Activated CD4-positive, alpha-beta T cell treated with anti-CD3 and anti-CD28 coated beads, Interleukin-2, amount 50 U/mL, for 48 hours (primary cell): ENCODE results near the gene ABCG5.

ENCODE experiments used
- DNase-seq, 2 experiments: peaks; one replicate each; pipeline ENCODE4 v3.0.0-alpha.2; 2020

ABCG5 gene

DNA sequence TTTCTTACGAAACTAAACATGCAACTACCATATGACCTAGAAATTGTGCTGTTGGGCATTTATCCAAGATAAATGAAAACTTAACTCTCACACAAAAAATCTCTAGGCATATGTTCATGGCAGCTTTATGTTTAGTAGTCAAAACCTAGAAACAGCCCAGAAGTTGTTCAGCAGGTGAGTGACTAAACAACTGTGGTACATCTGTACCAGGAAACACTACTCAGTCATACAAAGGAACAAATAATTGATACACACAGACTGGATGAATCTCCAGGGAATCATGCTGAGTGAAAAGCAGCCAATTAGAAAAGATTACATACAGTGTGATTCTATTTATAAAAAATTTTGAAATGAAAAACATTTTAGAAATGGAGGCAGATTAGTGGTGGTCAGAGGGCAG is 35.5 kb downstream of the ABCG5 start:
- DNase-seq: no peak

DNA sequence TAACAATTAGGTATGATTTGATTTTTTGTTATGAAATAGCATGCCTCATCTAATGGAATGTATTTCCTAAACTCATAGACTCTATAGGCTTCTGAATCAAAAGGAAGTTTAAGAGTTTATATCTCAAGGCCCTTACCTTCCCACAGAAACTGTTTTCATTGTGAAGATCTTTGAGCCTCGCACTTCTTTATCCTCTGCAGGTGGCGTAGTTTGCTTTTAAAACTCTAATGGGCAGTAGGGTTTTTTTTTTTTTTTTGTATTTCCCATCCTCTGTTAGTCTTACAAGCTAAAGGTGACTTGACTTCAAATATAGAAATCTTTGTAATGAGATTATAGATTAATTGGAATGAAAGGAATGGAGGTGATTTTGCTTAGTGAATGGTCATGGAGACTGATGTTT is 36.5 kb downstream of the ABCG5 start:
- no peak for DNase-seq

DNA sequence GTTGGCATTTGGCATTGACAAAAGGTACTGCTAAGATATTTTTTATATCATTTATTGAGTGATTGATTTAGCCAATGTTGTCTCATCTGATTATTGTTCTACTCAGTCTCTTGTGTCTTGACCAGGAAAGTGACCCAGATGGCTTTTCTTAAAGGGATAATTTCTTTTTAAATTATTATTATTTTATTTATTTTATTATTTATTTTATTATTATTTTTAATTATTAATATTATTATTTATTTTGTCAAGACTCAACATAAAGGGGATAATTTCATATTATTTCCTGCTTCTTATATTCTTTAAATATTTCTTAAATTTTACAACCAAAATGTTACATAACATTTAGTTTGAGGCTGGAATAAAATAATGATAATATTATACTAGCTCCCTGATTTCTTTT is 37.7 kb downstream of the ABCG5 start:
- DNase-seq: no peak

DNA sequence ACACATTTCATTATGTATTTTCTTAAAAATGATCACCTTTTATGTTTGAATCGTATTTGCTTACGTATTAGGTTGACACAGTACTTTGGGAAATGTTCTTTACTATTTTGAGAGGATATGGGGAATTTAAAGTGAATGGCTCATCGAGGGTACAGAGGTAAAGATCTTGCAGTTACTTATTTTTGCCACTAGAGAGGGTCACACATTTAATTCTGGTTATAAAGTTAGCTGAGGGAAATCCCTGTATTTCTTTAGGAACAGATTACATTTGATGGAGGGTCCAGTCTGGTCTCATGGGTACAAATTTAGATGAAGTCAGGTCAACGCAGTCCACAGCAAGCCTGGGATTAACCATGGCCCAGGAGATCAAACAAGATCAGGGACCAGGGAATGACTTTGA is 40.3 kb downstream of the ABCG5 start:
- DNase-seq: no peak

DNA sequence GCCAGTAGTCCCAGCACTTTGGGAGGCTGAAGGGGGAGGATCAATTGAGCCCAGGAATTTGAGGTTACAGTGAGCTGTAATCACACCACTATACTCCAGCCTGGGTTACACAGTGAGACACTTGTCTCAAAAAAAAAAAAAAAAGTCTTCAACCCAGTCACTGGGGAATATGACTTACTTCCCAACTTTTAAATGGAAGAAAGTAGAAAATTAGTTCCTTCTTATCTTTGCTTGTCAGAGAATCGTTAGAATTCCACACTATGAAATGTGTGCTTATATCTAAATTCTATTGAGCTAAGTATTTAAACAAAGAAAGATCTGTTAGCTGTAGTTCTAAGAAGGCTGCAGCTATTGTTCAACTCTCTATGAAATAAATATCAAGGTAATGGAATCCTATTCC is 42.4 kb downstream of the ABCG5 start:
- DNase-seq: no peak

DNA sequence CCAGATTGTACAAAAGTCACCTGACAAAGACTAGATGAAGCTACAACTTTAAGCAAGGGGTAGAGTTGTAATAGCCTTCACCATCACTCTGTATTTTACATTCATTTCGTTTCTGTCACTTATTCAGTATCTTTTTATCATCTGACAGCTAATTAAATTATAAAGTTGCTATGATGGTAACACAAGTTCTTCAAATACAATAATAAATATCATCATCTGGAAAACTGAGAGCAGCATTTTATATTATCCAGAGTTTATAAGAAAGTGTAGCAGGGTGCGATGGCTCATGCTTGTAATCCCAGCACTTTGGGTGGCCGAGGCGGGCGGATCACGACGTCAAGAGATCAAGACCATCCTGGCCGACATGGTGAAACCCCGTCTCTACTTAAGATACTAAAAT is 43.7 kb downstream of the ABCG5 start:
- DNase-seq: no peak

DNA sequence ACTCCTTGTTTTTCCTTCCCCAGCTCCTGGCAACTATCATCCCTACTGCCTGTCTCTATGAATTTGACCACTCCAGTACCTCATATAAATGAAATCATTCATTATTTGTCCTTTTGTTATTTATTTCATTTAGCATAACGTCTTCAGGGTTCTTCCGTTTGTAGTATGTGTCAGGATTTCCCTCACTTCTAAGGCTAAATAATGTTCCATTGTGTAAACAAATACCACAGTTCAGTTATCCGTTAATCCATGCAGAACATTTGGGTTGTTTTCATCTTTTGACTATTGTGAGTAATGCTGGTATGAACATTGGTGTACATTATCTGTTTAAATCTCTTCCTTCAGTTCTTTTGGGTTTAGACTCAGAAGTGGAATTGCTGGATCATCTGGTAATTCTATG is 46.0 kb downstream of the ABCG5 start:
- DNase-seq: no peak

DNA sequence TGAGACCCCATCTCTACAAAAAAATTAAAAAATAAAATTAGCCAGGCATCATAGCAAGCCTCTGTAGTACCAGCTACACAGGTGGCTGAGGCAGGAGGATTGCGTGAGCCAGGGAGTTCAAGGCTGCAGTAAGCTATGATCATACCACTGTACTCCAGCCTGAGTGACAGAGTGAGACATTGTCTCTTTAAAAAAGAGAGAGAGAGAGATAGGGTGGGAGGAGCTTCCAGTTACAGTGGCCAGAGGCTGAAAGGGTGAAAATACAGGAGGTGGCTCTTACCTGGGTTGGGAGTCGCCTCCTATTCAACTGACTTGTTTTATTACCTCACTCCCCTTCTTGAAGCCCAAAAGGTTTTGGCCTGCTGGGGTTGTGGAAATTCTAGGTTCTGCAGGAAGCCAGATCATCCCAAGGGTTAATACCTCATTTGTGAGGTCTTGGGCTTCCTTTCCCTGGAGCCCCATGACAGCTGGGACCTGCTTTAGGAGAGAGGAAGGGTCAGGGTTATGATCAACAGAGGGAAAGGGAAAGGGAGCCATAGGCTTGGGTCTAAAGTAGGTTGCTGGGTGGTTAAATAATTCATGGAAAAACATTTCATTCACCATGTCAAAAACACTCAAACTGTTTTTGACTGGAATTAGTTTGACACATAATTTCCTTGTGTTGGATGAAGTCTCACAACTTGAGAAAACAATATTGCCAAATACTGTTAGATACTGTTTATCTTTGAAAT is 47.4 kb downstream of the ABCG5 start:
- no peak for DNase-seq

DNA sequence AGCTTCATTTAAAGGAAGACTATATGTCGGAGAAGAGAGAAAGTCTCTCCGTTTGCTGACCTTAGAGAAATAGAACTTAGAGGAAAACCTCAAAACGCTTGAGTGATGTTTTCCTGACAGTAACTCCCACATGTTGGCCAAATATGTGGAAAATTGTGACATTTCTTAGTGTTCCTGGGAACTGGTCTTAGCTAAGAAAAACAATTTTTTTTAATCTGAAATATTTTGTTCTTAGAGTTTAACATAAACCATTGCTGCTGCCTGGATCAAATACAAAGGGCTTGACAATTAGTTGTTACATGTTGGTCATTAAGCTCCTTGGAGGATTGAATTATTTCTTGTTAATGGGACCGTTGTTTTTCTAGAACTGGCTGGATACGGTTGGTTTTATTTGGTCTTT is 48.5 kb downstream of the ABCG5 start:
- DNase-seq: no peak

DNA sequence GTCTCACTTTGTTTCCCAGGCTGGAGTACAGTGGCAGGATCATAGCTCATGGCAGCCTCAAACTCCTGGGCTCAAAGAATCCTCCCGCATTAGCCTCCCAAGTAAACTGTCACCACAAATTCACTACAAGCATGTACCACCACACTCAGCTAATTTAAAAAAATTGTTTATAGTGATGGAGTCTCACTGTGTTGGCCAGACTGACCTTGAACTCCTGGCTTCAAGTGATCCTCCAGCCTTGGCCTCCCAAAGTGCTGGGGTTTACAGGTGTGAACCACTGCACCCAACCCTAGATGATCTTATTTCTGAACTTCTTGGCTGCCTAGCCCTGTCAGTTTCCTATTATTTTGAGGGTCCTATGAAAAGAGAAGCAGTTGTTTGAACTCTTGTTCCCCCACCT is 50.0 kb downstream of the ABCG5 start:
- DNase-seq: no peak

DNA sequence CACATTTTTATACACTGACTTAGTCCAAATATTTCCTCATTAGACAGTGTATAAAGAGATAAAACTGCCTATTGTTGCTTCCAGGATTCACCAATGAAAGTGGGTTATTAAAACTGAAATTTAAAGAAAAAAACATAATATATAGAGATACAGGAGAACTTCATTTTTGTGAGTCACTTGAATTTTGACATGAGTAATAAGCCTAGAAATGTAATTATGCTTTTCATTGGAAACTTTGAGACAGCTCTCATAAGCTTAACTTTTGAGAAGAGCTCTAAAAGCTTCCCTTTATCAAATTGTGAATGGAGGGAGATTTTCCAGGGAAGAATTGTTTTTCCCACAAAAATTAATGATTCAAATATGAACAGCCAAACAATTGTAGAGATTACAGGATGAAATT is 50.7 kb downstream of the ABCG5 start:
- no peak for DNase-seq

DNA sequence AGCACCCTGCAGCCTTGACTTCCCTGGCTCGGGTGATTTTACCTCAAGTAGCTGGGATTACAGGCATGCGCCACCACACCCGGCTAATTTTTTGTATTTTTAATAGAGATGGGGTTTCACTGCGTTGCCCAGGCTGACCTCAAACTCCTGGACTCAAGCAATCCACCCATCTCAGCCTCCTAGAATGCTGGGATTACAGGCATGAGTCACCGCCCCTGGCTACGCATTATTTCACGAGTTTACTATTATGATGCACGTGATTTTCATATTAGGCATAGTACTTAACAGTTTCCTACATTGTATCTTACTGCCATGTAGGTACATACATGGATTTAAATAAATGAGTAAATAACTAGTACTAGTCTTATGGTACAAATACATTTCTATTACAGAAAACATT is 60.4 kb downstream of the ABCG5 start:
- no peak for DNase-seq

DNA sequence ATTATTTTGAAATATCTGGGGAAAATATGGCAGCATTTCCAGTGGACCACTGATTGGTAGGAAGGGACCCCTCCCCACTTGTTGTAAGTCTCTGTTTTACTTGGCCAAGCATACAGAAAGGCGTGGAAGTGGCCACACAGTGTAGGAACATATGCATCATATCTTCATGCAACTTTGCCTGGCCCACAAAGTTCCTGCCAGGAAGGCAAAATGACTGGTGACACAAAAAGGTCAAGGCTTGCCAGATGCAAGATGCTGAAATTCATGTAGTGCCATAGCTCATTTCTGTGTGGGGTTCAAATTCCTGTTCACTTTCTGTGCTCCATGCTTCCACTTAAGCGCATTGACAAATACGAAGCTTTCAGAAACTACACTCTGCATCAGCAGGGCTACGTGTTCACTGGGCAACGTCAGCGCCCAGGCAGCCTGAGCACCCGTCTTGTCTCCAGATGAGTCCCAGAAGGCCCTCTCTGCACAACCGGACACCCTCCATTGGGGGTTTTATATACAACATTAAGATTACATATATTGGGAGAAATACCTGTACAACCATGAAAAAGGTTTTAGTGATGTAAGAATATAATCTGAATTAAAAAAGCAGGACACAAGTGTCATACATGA is 61.2 kb downstream of the ABCG5 start:
- DNase-seq: peak in 1 of 2 experiments; percentile 48

DNA sequence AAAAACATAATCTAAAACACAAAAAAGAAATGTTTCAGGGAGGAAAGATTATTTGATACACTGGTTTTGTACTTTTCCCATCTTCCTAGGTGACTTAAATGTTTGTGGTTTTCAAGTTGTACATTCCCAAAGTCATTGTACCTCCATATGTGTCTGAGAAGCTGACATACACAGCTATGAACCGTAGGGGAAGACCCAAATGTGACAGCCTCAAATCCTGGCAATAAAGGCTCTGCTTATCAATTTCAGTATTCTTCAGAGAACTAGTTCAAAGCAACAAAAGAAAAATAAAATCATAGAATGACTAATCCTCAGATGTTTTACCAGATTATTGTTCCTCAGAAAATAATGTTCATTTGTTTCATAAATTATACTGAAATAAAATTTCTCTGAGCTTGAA is 62.3 kb downstream of the ABCG5 start:
- no peak for DNase-seq

DNA sequence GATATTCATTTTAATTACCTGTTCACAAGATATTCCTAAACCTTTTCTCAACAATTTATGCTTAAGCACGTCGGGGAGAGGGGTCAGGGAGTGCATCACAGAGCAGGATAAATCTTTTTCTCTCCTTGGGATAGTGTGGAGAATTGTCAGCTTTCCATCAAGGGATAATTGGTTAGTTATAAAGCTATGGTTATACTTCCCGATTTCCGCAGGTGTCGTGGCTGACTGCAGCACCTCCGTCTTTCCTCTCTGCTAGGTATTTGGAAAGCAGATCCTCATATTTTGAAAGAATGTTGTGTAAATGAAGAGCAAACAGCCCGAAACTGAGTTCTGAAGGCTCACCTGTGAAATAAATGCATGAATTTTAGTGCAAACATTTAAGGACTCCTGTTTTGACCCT is 64.0 kb downstream of the ABCG5 start:
- no peak for DNase-seq

DNA sequence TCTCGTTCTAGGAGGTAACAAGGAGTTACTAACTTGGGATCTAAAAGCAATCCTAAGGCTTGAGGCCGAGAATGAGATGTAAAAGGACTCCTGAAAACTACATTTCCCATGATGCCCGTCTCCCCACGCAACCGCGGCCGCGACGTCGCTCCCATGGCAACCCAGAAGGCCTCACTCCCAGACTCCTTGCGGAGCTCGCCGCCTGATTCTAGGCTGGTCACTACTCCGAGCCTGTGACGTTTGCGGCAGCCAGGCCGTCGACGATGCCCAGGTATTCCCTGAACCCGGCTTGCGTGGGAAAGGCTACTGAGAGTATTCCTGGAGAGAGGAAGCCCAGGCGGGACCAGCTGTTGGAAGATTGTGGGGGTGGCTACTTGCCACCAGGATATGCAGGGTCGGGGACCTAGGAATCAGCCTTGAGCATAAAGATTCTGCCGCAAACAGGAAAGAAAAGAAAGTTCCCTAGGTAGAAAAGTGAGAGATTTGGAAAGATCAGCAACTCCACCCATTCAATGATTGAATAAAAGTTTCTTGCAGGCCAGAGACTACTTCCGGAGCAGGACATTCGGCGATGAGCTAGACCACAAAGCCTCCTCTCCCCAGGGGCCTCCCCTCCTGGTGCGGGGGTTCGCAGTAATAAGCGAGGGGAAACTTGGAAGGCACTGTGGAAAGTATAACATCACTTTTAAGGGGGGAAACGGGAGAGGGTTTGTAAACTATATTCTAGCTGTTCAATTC is 64.6 kb downstream of the ABCG5 start, which contains the start of gene DYNC2LI1:
Gene DYNC2LI1, plus strand, starts transcription at position 164 of the 738 bp plus-strand sequence. Its CDS starts 100 bp downstream, at position 264.
- peak; percentile 86 to 89 for DNase-seq

DNA sequence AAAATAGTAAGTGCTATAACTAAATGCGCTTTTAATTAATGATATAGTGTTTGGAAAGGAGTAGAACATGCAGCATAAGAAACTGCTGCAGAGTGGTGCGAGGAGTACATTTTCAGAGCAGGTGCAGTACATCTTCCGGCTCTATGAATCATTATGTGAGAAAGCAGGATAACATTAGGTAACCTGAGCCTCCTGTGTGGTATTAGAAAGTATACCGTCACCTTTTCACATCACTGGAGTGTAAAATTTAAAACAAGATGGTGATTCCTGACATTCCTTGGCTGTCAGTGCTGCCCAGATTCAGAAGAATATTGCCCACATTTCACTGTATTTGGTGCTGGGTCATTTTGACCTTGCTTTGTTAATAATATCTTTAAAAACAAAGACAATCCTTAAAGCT is 72.6 kb downstream of the ABCG5 start:
- DNase-seq: no peak

DNA sequence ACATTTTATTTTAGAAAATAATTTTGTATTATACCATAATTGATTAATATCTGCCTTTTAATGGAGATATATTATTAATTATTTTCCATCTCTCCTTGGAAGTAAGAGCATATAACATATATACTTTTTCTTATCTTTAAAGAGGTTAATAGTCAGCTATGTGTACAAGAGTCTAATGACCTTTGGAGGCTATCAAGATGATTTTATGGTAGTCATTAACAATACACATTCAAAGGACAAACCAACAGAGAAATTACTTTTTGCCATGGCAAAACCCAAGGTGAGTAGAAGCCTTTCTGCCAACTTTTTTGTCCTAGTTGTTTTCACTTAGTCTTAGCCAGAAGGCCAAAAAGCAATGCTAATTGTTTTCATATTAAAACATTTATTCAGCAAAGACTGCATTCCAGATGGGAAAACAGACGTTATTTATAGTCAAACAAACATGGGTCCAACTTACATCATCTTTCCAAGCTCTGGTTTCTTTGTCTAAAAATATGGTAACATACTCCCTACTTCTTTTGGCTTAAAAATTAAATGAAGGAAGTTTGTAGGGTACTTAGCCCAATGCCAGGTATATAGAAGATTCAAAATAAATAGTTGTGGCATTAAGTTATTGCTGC is 74.4 kb downstream of the ABCG5 start:
- DNase-seq: no peak

DNA sequence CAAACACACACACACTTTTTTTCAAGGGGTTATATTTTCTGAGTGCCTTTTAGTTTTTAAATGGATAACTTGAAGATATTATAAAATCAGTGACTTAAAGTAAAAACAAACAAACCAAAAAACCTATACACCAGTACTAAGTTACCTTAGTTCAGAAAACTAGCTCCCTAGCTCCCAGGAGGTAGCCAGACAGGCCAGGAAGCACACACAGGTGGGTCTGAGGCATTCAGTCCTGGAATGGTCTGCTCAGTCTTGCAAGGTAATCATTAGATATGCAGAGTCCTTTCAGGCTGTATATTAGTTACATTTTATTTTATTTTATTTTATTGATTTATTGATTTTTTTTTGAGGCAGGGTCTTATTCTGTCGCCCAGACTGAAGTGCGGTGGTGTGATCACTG is 75.5 kb downstream of the ABCG5 start:
- no peak for DNase-seq
